ENCODE results near the gene MED16. TPM values are rescaled to one million over a fixed set of nuclear protein-coding genes. Genes with fewer than 3 reads are reported as not detected.

Gene MED16
- total and polyA plus RNA-seq, 4 donors, result 20.3 to 66.1 (median 38.5) TPM

- DNase-seq (ENCODE audit: low read depth in 4 of 6, low spot score in 6 of 6), result no peak
- peaks cover 53% of the 10 kb centered on the region for H3K36me3 ChIP-seq (ENCODE audit: control insufficient read depth, insufficient read depth, low read length)
- no peaks in the 10 kb centered on the region for H3K27me3 ChIP-seq (ENCODE audit: control insufficient read depth, insufficient read depth, low read length)
- no peaks in the 10 kb centered on the region for H3K9me3 ChIP-seq (ENCODE audit: control insufficient read depth, insufficient read depth, low read length)
- no peak overlapping the region for H3K27ac ChIP-seq (ENCODE audit: low read depth, low read length)
- WGBS (ENCODE audit: insufficient coverage), result 85% methylated on average over 16 of the region's 18 CpGs
- peaks cover 48% of the 10 kb centered on the region for H3K4me1 ChIP-seq (ENCODE audit: control insufficient read depth, insufficient read depth, low read length)
- H3K4me3 ChIP-seq (ENCODE audit: low read depth, low read length), result no peak overlapping the region
Observed at GRCh38 chr19:928471-929202, 35.6 kb upstream of the MED16 start.

- 62% methylated on average over 5 of the region's 12 CpGs for WGBS (ENCODE audit: insufficient coverage)
- Histone ChIP-seq H3K27me3 (ENCODE audit: control insufficient read depth, insufficient read depth, low read length) (no peaks in the 10 kb centered on the region), H3K36me3 (ENCODE audit: control insufficient read depth, insufficient read depth, low read length) (peaks cover 45% of the 10 kb centered on the region), H3K27ac (ENCODE audit: low read depth, low read length) (no peak overlapping the region), H3K9me3 (ENCODE audit: control insufficient read depth, insufficient read depth, low read length) (no peaks in the 10 kb centered on the region), H3K4me3 (ENCODE audit: low read depth, low read length) (peak overlapping the region; percentile 16), H3K4me1 (ENCODE audit: control insufficient read depth, insufficient read depth, low read length) (peaks cover 42% of the 10 kb centered on the region)
- DNase-seq (ENCODE audit: low read depth in 4 of 6, low spot score in 6 of 6), result no peak
Observed at GRCh38 chr19:927780-928401, 34.9 kb upstream of the MED16 start.

GRCh38 chr19:927351-927779, 34.4 kb upstream of the MED16 start:
- Histone ChIP-seq H3K4me3 (ENCODE audit: low read depth, low read length) (peak overlapping the region; percentile 83), H3K9me3 (ENCODE audit: control insufficient read depth, insufficient read depth, low read length) (no peaks in the 10 kb centered on the region), H3K27ac (ENCODE audit: low read depth, low read length) (no peak overlapping the region), H3K4me1 (ENCODE audit: control insufficient read depth, insufficient read depth, low read length) (peaks cover 39% of the 10 kb centered on the region), H3K36me3 (ENCODE audit: control insufficient read depth, insufficient read depth, low read length) (peaks cover 40% of the 10 kb centered on the region), H3K27me3 (ENCODE audit: control insufficient read depth, insufficient read depth, low read length) (no peaks in the 10 kb centered on the region)
- DNase-seq (ENCODE audit: low read depth in 4 of 6, low spot score in 6 of 6), result no peak
- WGBS (ENCODE audit: insufficient coverage), result 25% methylated on average over 4 of the region's 15 CpGs

- Histone ChIP-seq H3K27ac (ENCODE audit: low read depth, low read length) (peak overlapping the region; percentile 69), H3K36me3 (ENCODE audit: control insufficient read depth, insufficient read depth, low read length) (peaks cover 34% of the 10 kb centered on the region), H3K27me3 (ENCODE audit: control insufficient read depth, insufficient read depth, low read length) (no peaks in the 10 kb centered on the region), H3K9me3 (ENCODE audit: control insufficient read depth, insufficient read depth, low read length) (no peaks in the 10 kb centered on the region), H3K4me1 (ENCODE audit: control insufficient read depth, insufficient read depth, low read length) (peaks cover 37% of the 10 kb centered on the region), H3K4me3 (ENCODE audit: low read depth, low read length) (peak overlapping the region; percentile 83)
- 0% methylated on average over 35 of the region's 52 CpGs for WGBS (ENCODE audit: insufficient coverage)
- peak in 2 of 6 donors; percentile 40 to 63 for DNase-seq (ENCODE audit: low read depth in 4 of 6, low spot score in 6 of 6)
Observed at GRCh38 chr19:926589-927350, 33.8 kb upstream of the MED16 start.

- H3K4me1 ChIP-seq (ENCODE audit: control insufficient read depth, insufficient read depth, low read length), result peaks cover 41% of the 10 kb centered on the region
- WGBS (ENCODE audit: insufficient coverage), result 0% methylated on average over 11 of the region's 21 CpGs
Observed at GRCh38 chr19:926323-926588, 33.3 kb upstream of the MED16 start.

GRCh38 chr19:925526-926322, 32.7 kb upstream of the MED16 start, which contains the start of gene ARID3A:
ARID3A (plus strand) TSS chr19:926035; CDS start chr19:929529, 3,494 bp downstream.
- H3K27ac ChIP-seq (ENCODE audit: low read depth, low read length), result peak within 1 kb of the TSS; percentile 69
- peak within 1 kb of the TSS; percentile 83 for H3K4me3 ChIP-seq (ENCODE audit: low read depth, low read length)
- H3K4me1 ChIP-seq (ENCODE audit: control insufficient read depth, insufficient read depth, low read length), result peaks cover 44% of the 10 kb centered on the region
- H3K36me3 ChIP-seq (ENCODE audit: control insufficient read depth, insufficient read depth, low read length), result peaks cover 25% of the 10 kb centered on the region
- under 1% methylated on average over 81 of the region's 97 CpGs for WGBS (ENCODE audit: insufficient coverage)
- peaks cover 6% of the 10 kb centered on the region for H3K27me3 ChIP-seq (ENCODE audit: control insufficient read depth, insufficient read depth, low read length)
- peak; percentile 62 to 95 (median 78) for DNase-seq (ENCODE audit: low read depth in 4 of 6, low spot score in 6 of 6)
- no peaks in the 10 kb centered on the region for H3K9me3 ChIP-seq (ENCODE audit: control insufficient read depth, insufficient read depth, low read length)

More at GRCh38 chr19:926323-926588, 33.3 kb upstream of the MED16 start:
- DNase-seq (ENCODE audit: low read depth in 4 of 6, low spot score in 6 of 6), result no peak
- Histone ChIP-seq H3K4me3 (ENCODE audit: low read depth, low read length) (peak overlapping the region; percentile 83), H3K36me3 (ENCODE audit: control insufficient read depth, insufficient read depth, low read length) (peaks cover 30% of the 10 kb centered on the region), H3K9me3 (ENCODE audit: control insufficient read depth, insufficient read depth, low read length) (no peaks in the 10 kb centered on the region), H3K27ac (ENCODE audit: low read depth, low read length) (peak overlapping the region; percentile 69), H3K27me3 (ENCODE audit: control insufficient read depth, insufficient read depth, low read length) (peaks cover under 1% of the 10 kb centered on the region)

- peaks cover 46% of the 10 kb centered on the region for H3K4me1 ChIP-seq (ENCODE audit: control insufficient read depth, insufficient read depth, low read length)
- 0% methylated on average over 39 of the region's 39 CpGs for WGBS (ENCODE audit: insufficient coverage)
- peak overlapping the region; percentile 60 for H3K4me3 ChIP-seq (ENCODE audit: low read depth, low read length)
- H3K36me3 ChIP-seq (ENCODE audit: control insufficient read depth, insufficient read depth, low read length), result peaks cover 23% of the 10 kb centered on the region
- peak overlapping the region; percentile 15 for H3K27ac ChIP-seq (ENCODE audit: low read depth, low read length)
- H3K27me3 ChIP-seq (ENCODE audit: control insufficient read depth, insufficient read depth, low read length), result peaks cover 12% of the 10 kb centered on the region
- DNase-seq (ENCODE audit: low read depth in 4 of 6, low spot score in 6 of 6), result peak in 1 of 6 donors; percentile 53
- H3K9me3 ChIP-seq (ENCODE audit: control insufficient read depth, insufficient read depth, low read length), result no peaks in the 10 kb centered on the region
Observed at GRCh38 chr19:925087-925525, 32.1 kb upstream of the MED16 start.

GRCh38 chr19:924553-925086, 31.6 kb upstream of the MED16 start:
- no peaks in the 10 kb centered on the region for H3K9me3 ChIP-seq (ENCODE audit: control insufficient read depth, insufficient read depth, low read length)
- WGBS (ENCODE audit: insufficient coverage), result 14% methylated on average over 24 of the region's 31 CpGs
- H3K4me1 ChIP-seq (ENCODE audit: control insufficient read depth, insufficient read depth, low read length), result peaks cover 49% of the 10 kb centered on the region
- H3K4me3 ChIP-seq (ENCODE audit: low read depth, low read length), result peak overlapping the region; percentile 60
- H3K36me3 ChIP-seq (ENCODE audit: control insufficient read depth, insufficient read depth, low read length), result peaks cover 18% of the 10 kb centered on the region
- no peak for DNase-seq (ENCODE audit: low read depth in 4 of 6, low spot score in 6 of 6)
- peaks cover 17% of the 10 kb centered on the region for H3K27me3 ChIP-seq (ENCODE audit: control insufficient read depth, insufficient read depth, low read length)
- no peak overlapping the region for H3K27ac ChIP-seq (ENCODE audit: low read depth, low read length)

Measured in spinal cord (tissue), 10 donors.